Nasal cavity respiratory epithelium epithelial cell of viscerocranial mucosa (primary cell): ENCODE data around the gene KRTAP9-3. TPM values are rescaled to one million over a fixed set of nuclear protein-coding genes. Genes with fewer than 3 reads are reported as not detected.

Source experiments
- total RNA-seq: library from RNA; depleted of rRNA; stranded (reverse); fragments of >200 nt; gene quantifications from 2 replicates; pipeline ENCODE4 v1.2.3, GENCODE V29; 2014

Gene KRTAP9-3, protein sequence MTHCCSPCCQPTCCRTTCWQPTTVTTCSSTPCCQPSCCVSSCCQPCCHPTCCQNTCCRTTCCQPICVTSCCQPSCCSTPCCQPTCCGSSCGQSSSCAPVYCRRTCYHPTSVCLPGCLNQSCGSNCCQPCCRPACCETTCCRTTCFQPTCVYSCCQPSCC
- not detected in 2 replicates for total RNA-seq

GRCh38 chr17:41232399-41233105, at the start of gene KRTAP9-3:
Gene KRTAP9-3, plus strand, starts transcription at chr17:41232449. Its CDS starts 53 bp downstream, at chr17:41232502.

GRCh38 chr17:41184480-41184961, 47.7 kb upstream of the KRTAP9-3 start, which contains the start of gene KRTAP4-1:
Gene KRTAP4-1, minus strand, starts transcription at chr17:41184911. Its CDS starts 57 bp downstream, at chr17:41184854.

GRCh38 chr17:41189837-41190318, 42.4 kb upstream of the KRTAP9-3 start, which contains the start of gene KRTAP9-1:
Gene KRTAP9-1, plus strand, starts transcription at chr17:41189887. Its CDS starts 0 bp downstream, at chr17:41189887.

GRCh38 chr17:41226598-41227095, 5.6 kb upstream of the KRTAP9-3 start, which contains the start of gene KRTAP9-2:
Gene KRTAP9-2, plus strand, starts transcription at chr17:41226648. Its CDS starts 7 bp downstream, at chr17:41226655.

GRCh38 chr17:41237949-41238437, 5.7 kb downstream of the KRTAP9-3 start, which contains the start of gene KRTAP9-8:
Gene KRTAP9-8, plus strand, starts transcription at chr17:41237999. Its CDS starts 53 bp downstream, at chr17:41238052.

GRCh38 chr17:41249637-41250240, 17.5 kb downstream of the KRTAP9-3 start, which contains the start of gene KRTAP9-4:
Gene KRTAP9-4, plus strand, starts transcription at chr17:41249687. Its CDS starts 34 bp downstream, at chr17:41249721.

GRCh38 chr17:41255381-41256290, 23.4 kb downstream of the KRTAP9-3 start, which contains the start of gene KRTAP9-9:
Gene KRTAP9-9, plus strand, starts transcription at chr17:41255384.

GRCh38 chr17:41265078-41265477, 32.8 kb downstream of the KRTAP9-3 start, which contains the start of gene KRTAP9-6:
Gene KRTAP9-6, plus strand, starts transcription at chr17:41265378. Its CDS starts 0 bp downstream, at chr17:41265378.

DNA sequence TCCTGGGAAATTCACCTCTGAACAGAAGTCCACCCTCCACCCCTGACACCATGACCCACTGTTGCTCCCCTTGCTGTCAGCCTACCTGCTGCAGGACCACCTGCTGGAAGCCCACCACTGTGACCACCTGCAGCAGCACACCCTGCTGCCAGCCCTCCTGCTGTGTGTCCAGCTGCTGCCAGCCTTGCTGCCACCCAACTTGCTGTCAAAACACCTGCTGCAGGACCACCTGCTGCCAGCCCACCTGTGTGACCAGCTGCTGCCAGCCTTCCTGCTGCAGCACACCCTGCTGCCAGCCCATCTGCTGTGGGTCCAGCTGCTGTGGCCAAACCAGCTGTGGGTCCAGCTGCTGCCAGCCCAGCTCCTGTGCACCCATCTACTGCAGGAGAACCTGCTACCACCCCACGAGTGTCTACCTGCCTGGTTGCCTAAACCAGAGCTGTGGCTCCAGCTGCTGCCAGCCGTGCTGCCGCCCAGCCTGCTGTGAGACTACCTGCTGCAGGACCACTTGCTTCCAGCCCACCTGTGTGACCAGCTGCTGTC, 43.5 kb downstream of the KRTAP9-3 start, which contains the start of gene KRTAP9-7:
KRTAP9-7 (plus strand) TSS at position 51 of the 543 bp plus-strand sequence; CDS start at position 51, 0 bp downstream.

Other genes with a start within 250 kb of the KRTAP9-3 start
- 0.36 TPM in 1 of 2 replicates, not detected in the other for gene KRT40, start 248.1 kb upstream of the KRTAP9-3 start, total RNA-seq
- gene KRTAP3-3, start 238.3 kb upstream of the KRTAP9-3 start, total RNA-seq, result not detected in 2 replicates
- not detected in 2 replicates for gene KRTAP3-2, start 232.5 kb upstream of the KRTAP9-3 start, total RNA-seq
- not detected in 2 replicates for gene KRTAP3-1, start 223.3 kb upstream of the KRTAP9-3 start, total RNA-seq
- gene KRTAP1-5, start 205.2 kb upstream of the KRTAP9-3 start, total RNA-seq, result not detected in 2 replicates
- gene KRTAP1-4, start 202.3 kb upstream of the KRTAP9-3 start, total RNA-seq, result not detected in 2 replicates
- not detected in 2 replicates for gene KRTAP1-3, start 197.6 kb upstream of the KRTAP9-3 start, total RNA-seq
- not detected in 2 replicates for gene KRTAP1-1, start 191.0 kb upstream of the KRTAP9-3 start, total RNA-seq
- gene KRTAP2-1, start 185.1 kb upstream of the KRTAP9-3 start, total RNA-seq, result not detected in 2 replicates
- gene KRTAP2-2, start 177.2 kb upstream of the KRTAP9-3 start, total RNA-seq, result not detected in 2 replicates
- 0.93 TPM in 1 of 2 replicates, not detected in the other for gene KRTAP2-3, start 172.3 kb upstream of the KRTAP9-3 start, total RNA-seq
- gene KRTAP2-4, start 166.6 kb upstream of the KRTAP9-3 start, total RNA-seq, result not detected in 2 replicates
- gene KRTAP4-7, start 148.3 kb upstream of the KRTAP9-3 start, total RNA-seq, result not detected in 2 replicates
- not detected in 2 replicates for gene KRTAP4-8, start 134.3 kb upstream of the KRTAP9-3 start, total RNA-seq
- gene KRTAP4-16, start 130.2 kb upstream of the KRTAP9-3 start, total RNA-seq, result not detected in 2 replicates
- not detected in 2 replicates for gene KRTAP4-9, start 127.1 kb upstream of the KRTAP9-3 start, total RNA-seq
- not detected in 2 replicates for gene KRTAP4-11, start 114.1 kb upstream of the KRTAP9-3 start, total RNA-seq
- not detected in 2 replicates for gene KRTAP4-12, start 108.3 kb upstream of the KRTAP9-3 start, total RNA-seq
- not detected in 2 replicates for gene KRTAP4-6, start 91.9 kb upstream of the KRTAP9-3 start, total RNA-seq
- not detected in 2 replicates for gene KRTAP4-5, start 82.6 kb upstream of the KRTAP9-3 start, total RNA-seq
- gene KRTAP4-4, start 71.7 kb upstream of the KRTAP9-3 start, total RNA-seq, result not detected in 2 replicates
- gene KRTAP4-3, start 64.2 kb upstream of the KRTAP9-3 start, total RNA-seq, result not detected in 2 replicates
- gene KRTAP4-2, start 54.2 kb upstream of the KRTAP9-3 start, total RNA-seq, result not detected in 2 replicates
- not detected in 2 replicates for gene KRTAP4-1, start 47.5 kb upstream of the KRTAP9-3 start, total RNA-seq
- gene KRTAP9-1, start 42.6 kb upstream of the KRTAP9-3 start, total RNA-seq, result not detected in 2 replicates
- gene KRTAP9-2, start 5.8 kb upstream of the KRTAP9-3 start, total RNA-seq, result not detected in 2 replicates
- gene KRTAP9-8, start 5.5 kb downstream of the KRTAP9-3 start, total RNA-seq, result not detected in 2 replicates
- not detected in 2 replicates for gene KRTAP9-4, start 17.2 kb downstream of the KRTAP9-3 start, total RNA-seq
- not detected in 2 replicates for gene KRTAP9-9, start 22.9 kb downstream of the KRTAP9-3 start, total RNA-seq
- not detected in 2 replicates for gene KRTAP9-6, start 32.9 kb downstream of the KRTAP9-3 start, total RNA-seq
- gene KRTAP9-7, start 43.2 kb downstream of the KRTAP9-3 start, total RNA-seq, result not detected in 2 replicates
- not detected in 2 replicates for gene KRTAP29-1, start 70.4 kb downstream of the KRTAP9-3 start, total RNA-seq
- not detected in 2 replicates for gene KRTAP16-1, start 76.9 kb downstream of the KRTAP9-3 start, total RNA-seq
- gene KRTAP17-1, start 83.3 kb downstream of the KRTAP9-3 start, total RNA-seq, result not detected in 2 replicates
- gene KRT33A, start 118.4 kb downstream of the KRTAP9-3 start, total RNA-seq, result 0.28 and 0.68 TPM in 2 replicates
- gene KRT33B, start 137.4 kb downstream of the KRTAP9-3 start, total RNA-seq, result 1.1 and 59.1 TPM in 2 replicates
- 1.00 and 2.7 TPM in 2 replicates for gene KRT34, start 149.9 kb downstream of the KRTAP9-3 start, total RNA-seq
- 0.14 and 0.34 TPM in 2 replicates for gene KRT31, start 165.2 kb downstream of the KRTAP9-3 start, total RNA-seq
- gene KRT37, start 192.1 kb downstream of the KRTAP9-3 start, total RNA-seq, result 2.1 TPM in 1 of 2 replicates, not detected in the other
- gene KRT38, start 208.5 kb downstream of the KRTAP9-3 start, total RNA-seq, result 0.07 TPM in 1 of 2 replicates, not detected in the other
- gene KRT32, start 234.9 kb downstream of the KRTAP9-3 start, total RNA-seq, result not detected in 2 replicates
- gene KRT35, start 248.7 kb downstream of the KRTAP9-3 start, total RNA-seq, result not detected in 2 replicates